Natural killer cell (primary cell): ENCODE measurements around the gene SORCS2. TPM values are rescaled to one million over a fixed set of nuclear protein-coding genes. Genes with fewer than 3 reads are reported as not detected.

ENCODE experiments used
- ATAC-seq, 3 donors: fragments of 150-1000 bp in 2 of 3; fragments of 200-7000 bp in 1 of 3; cut with Tn5 transposase; 1 replicate in 1 of 3; 2 replicates in 2 of 3; pipeline ENCODE4 v1.10.0; 2021; ENCODE audit warnings: mild to moderate bottlenecking in 2 of 3, moderate library complexity in 2 of 3
- DNase-seq, 2 donors: peaks; one replicate each; pipeline versions ENCODE4 v3.0.0 to v3.0.0-alpha.2; 2013 to 2021; ENCODE audit warnings: mixed read lengths in 1 of 2
- H3K27ac ChIP-seq: one replicate; pipeline ENCODE4 v1.5.1; 2013; ENCODE audit warnings: mild to moderate bottlenecking, low read length
- H3K27me3 ChIP-seq: one replicate; pipeline ENCODE4 v1.6.1; 2013; ENCODE audit warnings: low read length; ENCODE audit not compliant: control insufficient read depth, insufficient read depth
- H3K36me3 ChIP-seq: one replicate; pipeline ENCODE4 v1.6.1; 2013; ENCODE audit warnings: low read length; ENCODE audit not compliant: control insufficient read depth, insufficient read depth
- H3K4me1 ChIP-seq: one replicate; pipeline ENCODE4 v1.6.1; 2013; ENCODE audit warnings: low read length; ENCODE audit not compliant: control insufficient read depth, insufficient read depth
- H3K4me3 ChIP-seq: one replicate; pipeline ENCODE4 v1.5.1; 2013; ENCODE audit warnings: low read length
- H3K9me3 ChIP-seq: one replicate; pipeline ENCODE4 v1.6.1; 2013; ENCODE audit warnings: low read length; ENCODE audit not compliant: control insufficient read depth, insufficient read depth
- H3K27ac Mint-ChIP-seq, 2 donors: one replicate each; pipeline ENCODE4 v1.8.0; 2022; ENCODE audit warnings: mild to moderate bottlenecking in 2 of 2, mixed read lengths in 2 of 2, moderate library complexity in 1 of 2
- H3K27me3 Mint-ChIP-seq, 2 donors: one replicate each; pipeline ENCODE4 v1.8.0; 2022; ENCODE audit warnings: low read depth in 2 of 2, mixed read lengths in 2 of 2
- H3K36me3 Mint-ChIP-seq: one replicate; pipeline ENCODE4 v1.8.0; 2022; ENCODE audit warnings: mixed read lengths
- H3K4me1 Mint-ChIP-seq, 2 donors: one replicate each; pipeline ENCODE4 v1.8.0; 2022; ENCODE audit warnings: mixed read lengths in 2 of 2
- H3K4me3 Mint-ChIP-seq: one replicate; pipeline ENCODE4 v1.8.0; 2022; ENCODE audit warnings: mild to moderate bottlenecking, moderate library complexity, mixed read lengths
- H3K9me3 Mint-ChIP-seq, 2 donors: one replicate each; pipeline ENCODE4 v1.8.0; 2022; ENCODE audit warnings: mixed read lengths in 2 of 2
- CTCF ChIP-seq: fragments of 200-600 bp; IDR thresholded peaks from one replicate; pipeline ENCODE4 v1.8.0; 2022; ENCODE audit warnings: antibody characterized with exemption
- WGBS: methylation state at CpG from one replicate; pipeline ENCODE4 v1.1.7; 2013; ENCODE audit warnings: missing lambda C conversion rate; ENCODE audit not compliant: insufficient coverage; 5-methylcytosine and 5-hydroxymethylcytosine counted together
- intact Hi-C: fragments of 100-400 bp; cut with micrococcal nuclease; formaldehyde crosslinking; loops from one replicate; pipeline ENCODE4 v1.14.2; 2022
- total RNA-seq, 4 donors: library from RNA; stranded (reverse); fragments of 120-200 nt in 1 of 4; gene quantifications; one replicate each; pipeline versions ENCODE4 v1.2.3 to v1.2.4, GENCODE V29; 2013 to 2022

Gene SORCS2
- total RNA-seq, 3 donors from 2014 or later (not counting 1 experiment from before 2014, with no cell fraction given): 1.2 to 2.5 (median 1.4) TPM

GRCh38 chr4:7301846-7302630, 109.7 kb downstream of the SORCS2 start:
- no peaks in the 10 kb centered on the region for H3K9me3 ChIP-seq
- H3K4me3 ChIP-seq: no peak overlapping the region
- Mint-ChIP-seq H3K27ac (no peak overlapping the region), H3K9me3 (no peaks in the 10 kb centered on the region), H3K27me3 (peaks cover 26 to 36% of the 10 kb centered on the region in 2 donors), H3K4me1 (peaks cover 6 to 7% of the 10 kb centered on the region in 2 donors), H3K4me3 (no peak overlapping the region), H3K36me3 (no peaks in the 10 kb centered on the region)
- TF ChIP-seq CTCF: no peak
- no peak overlapping the region for H3K27ac ChIP-seq
- ATAC-seq (no peak), DNase-seq (no peak)
- no peaks in the 10 kb centered on the region for H3K27me3 ChIP-seq
- WGBS: 88% methylated on average over 20 of the region's 20 CpGs
- intact Hi-C loops: no loop called here
- no peaks in the 10 kb centered on the region for H3K4me1 ChIP-seq
- no peaks in the 10 kb centered on the region for H3K36me3 ChIP-seq

- WGBS: 84% methylated on average over 17 of the region's 22 CpGs
- ATAC-seq (no peak), DNase-seq (no peak)
- Histone ChIP-seq H3K4me3 (no peak overlapping the region), H3K27ac (no peak overlapping the region), H3K9me3 (no peaks in the 10 kb centered on the region), H3K27me3 (peaks cover 5% of the 10 kb centered on the region), H3K36me3 (no peaks in the 10 kb centered on the region), H3K4me1 (no peaks in the 10 kb centered on the region)
- TF ChIP-seq CTCF: no peak
- Mint-ChIP-seq H3K27ac (no peak overlapping the region), H3K9me3 (no peaks in the 10 kb centered on the region), H3K27me3 (peaks cover 22 to 36% of the 10 kb centered on the region in 2 donors), H3K4me3 (no peak overlapping the region), H3K36me3 (no peaks in the 10 kb centered on the region), H3K4me1 (peaks cover 6 to 7% of the 10 kb centered on the region in 2 donors)
- intact Hi-C loops: no loop called here
Measured at GRCh38 chr4:7302781-7303404, 110.6 kb downstream of the SORCS2 start.

GRCh38 chr4:7303561-7303960, 111.2 kb downstream of the SORCS2 start:
- 91% methylated on average over 12 of the region's 12 CpGs for WGBS
- intact Hi-C loops: no loop called here
- Mint-ChIP-seq H3K27ac (no peak overlapping the region), H3K36me3 (no peaks in the 10 kb centered on the region), H3K27me3 (peaks cover 21 to 39% of the 10 kb centered on the region in 2 donors), H3K9me3 (no peaks in the 10 kb centered on the region), H3K4me3 (no peak overlapping the region), H3K4me1 (peaks cover 6 to 7% of the 10 kb centered on the region in 2 donors)
- Histone ChIP-seq H3K4me3 (no peak overlapping the region), H3K27ac (no peak overlapping the region), H3K27me3 (peaks cover 5% of the 10 kb centered on the region), H3K36me3 (no peaks in the 10 kb centered on the region), H3K9me3 (no peaks in the 10 kb centered on the region), H3K4me1 (no peaks in the 10 kb centered on the region)
- ATAC-seq (no peak), DNase-seq (no peak)
- TF ChIP-seq CTCF: no peak
